ENCODE measurements around the gene LSM3. TPM values are rescaled to one million over a fixed set of nuclear protein-coding genes. Genes with fewer than 3 reads are reported as not detected.

Gene LSM3
- total and polyA plus RNA-seq, 5 donors, result 13.5 to 17.8 (median 16.1) TPM

GRCh38 chr3:14210843-14211594 lies 32.4 kb downstream of the LSM3 start:
- DNase-seq (no peak), ATAC-seq (no peak)
- 77% methylated on average over 4 of the region's 4 CpGs for WGBS
- intact Hi-C loops (cut with DNase I), result no loop called here
- Histone ChIP-seq H3K4me3 (ENCODE audit: low read length) (no peak overlapping the region), H3K27me3 (ENCODE audit: control insufficient read depth, insufficient read depth) (no peaks in the 10 kb centered on the region), H3K9me3 (ENCODE audit: control insufficient read depth, low read length) (no peaks in the 10 kb centered on the region), H3K27ac (ENCODE audit: low read length) (no peak overlapping the region), H3K4me1 (ENCODE audit: control insufficient read depth, insufficient read depth, low read length) (no peaks in the 10 kb centered on the region)

GRCh38 chr3:14211621-14212020 lies 33.0 kb downstream of the LSM3 start:
- Histone ChIP-seq H3K9me3 (ENCODE audit: control insufficient read depth, low read length) (no peaks in the 10 kb centered on the region), H3K4me1 (ENCODE audit: control insufficient read depth, insufficient read depth, low read length) (no peaks in the 10 kb centered on the region), H3K4me3 (ENCODE audit: low read length) (no peak overlapping the region), H3K27me3 (ENCODE audit: control insufficient read depth, insufficient read depth) (no peaks in the 10 kb centered on the region), H3K27ac (ENCODE audit: low read length) (no peak overlapping the region)
- WGBS, result 69% methylated on average over 4 of the region's 4 CpGs
- ATAC-seq (no peak), DNase-seq (no peak)
- intact Hi-C loops (cut with DNase I), result no loop called here

- DNase-seq, result no peak
- Histone ChIP-seq H3K4me3 (ENCODE audit: low read length) (no peak overlapping the region), H3K9me3 (ENCODE audit: control insufficient read depth, low read length) (no peaks in the 10 kb centered on the region), H3K27ac (ENCODE audit: low read length) (no peak overlapping the region), H3K4me1 (ENCODE audit: control insufficient read depth, insufficient read depth, low read length) (no peaks in the 10 kb centered on the region), H3K27me3 (ENCODE audit: control insufficient read depth, insufficient read depth) (no peaks in the 10 kb centered on the region)
- no peak for ATAC-seq
- 93% methylated on average over 3 of the region's 3 CpGs for WGBS
- intact Hi-C loops (cut with DNase I), result no loop called here
These were observed 33.4 kb downstream of the LSM3 start for GRCh38 chr3:14212032-14212431.

GRCh38 chr3:14213066-14213774 lies 34.6 kb downstream of the LSM3 start:
- 92% methylated on average over 7 of the region's 7 CpGs for WGBS
- no peak for ATAC-seq
- DNase-seq, result no peak
- Histone ChIP-seq H3K4me3 (ENCODE audit: low read length) (no peak overlapping the region), H3K9me3 (ENCODE audit: control insufficient read depth, low read length) (no peaks in the 10 kb centered on the region), H3K4me1 (ENCODE audit: control insufficient read depth, insufficient read depth, low read length) (no peaks in the 10 kb centered on the region), H3K27me3 (ENCODE audit: control insufficient read depth, insufficient read depth) (no peaks in the 10 kb centered on the region), H3K27ac (ENCODE audit: low read length) (no peak overlapping the region)
- intact Hi-C loops (cut with DNase I), result no loop called here

- ATAC-seq, result no peak
- WGBS, result 93% methylated on average over 4 of the region's 4 CpGs
- no peak overlapping the region for H3K4me3 ChIP-seq (ENCODE audit: low read length)
- no peaks in the 10 kb centered on the region for H3K4me1 ChIP-seq (ENCODE audit: control insufficient read depth, insufficient read depth, low read length)
- H3K27ac ChIP-seq (ENCODE audit: low read length), result no peak overlapping the region
- intact Hi-C loops (cut with DNase I), result no loop called here
- H3K9me3 ChIP-seq (ENCODE audit: control insufficient read depth, low read length), result no peaks in the 10 kb centered on the region
- no peaks in the 10 kb centered on the region for H3K27me3 ChIP-seq (ENCODE audit: control insufficient read depth, insufficient read depth)
- DNase-seq, result no peak
These were observed 36.1 kb downstream of the LSM3 start for GRCh38 chr3:14214764-14215163.

GRCh38 chr3:14216257-14217048 lies 37.8 kb downstream of the LSM3 start:
- ATAC-seq, result peak; percentile 85
- Histone ChIP-seq H3K27me3 (ENCODE audit: control insufficient read depth, insufficient read depth) (no peaks in the 10 kb centered on the region), H3K4me3 (ENCODE audit: low read length) (peak overlapping the region; percentile 60), H3K9me3 (ENCODE audit: control insufficient read depth, low read length) (no peaks in the 10 kb centered on the region), H3K27ac (ENCODE audit: low read length) (peak overlapping the region; percentile 76), H3K4me1 (ENCODE audit: control insufficient read depth, insufficient read depth, low read length) (no peaks in the 10 kb centered on the region)
- WGBS, result 22% methylated on average over 22 of the region's 22 CpGs
- intact Hi-C loops (cut with DNase I), result no loop called here
- peak; percentile 38 to 81 (median 61) for DNase-seq

- no peak for ATAC-seq
These were observed 39.7 kb downstream of the LSM3 start for GRCh38 chr3:14218355-14218754.

GRCh38 chr3:14220933-14221332 lies 42.3 kb downstream of the LSM3 start:
- Histone ChIP-seq H3K9me3 (ENCODE audit: control insufficient read depth, low read length) (no peaks in the 10 kb centered on the region), H3K27ac (ENCODE audit: low read length) (no peak overlapping the region), H3K27me3 (ENCODE audit: control insufficient read depth, insufficient read depth) (no peaks in the 10 kb centered on the region), H3K4me1 (ENCODE audit: control insufficient read depth, insufficient read depth, low read length) (peaks cover 6% of the 10 kb centered on the region), H3K4me3 (ENCODE audit: low read length) (no peak overlapping the region)
- DNase-seq (no peak), ATAC-seq (no peak)
- intact Hi-C loops (cut with DNase I), result no loop called here
- 90% methylated on average over 1 of the region's 1 CpG for WGBS

More at GRCh38 chr3:14218355-14218754, 39.7 kb downstream of the LSM3 start:
- intact Hi-C loops (cut with DNase I), result no loop called here
- no peak overlapping the region for H3K27ac ChIP-seq (ENCODE audit: low read length)
- no peaks in the 10 kb centered on the region for H3K27me3 ChIP-seq (ENCODE audit: control insufficient read depth, insufficient read depth)
- H3K4me1 ChIP-seq (ENCODE audit: control insufficient read depth, insufficient read depth, low read length), result no peaks in the 10 kb centered on the region
- no peaks in the 10 kb centered on the region for H3K9me3 ChIP-seq (ENCODE audit: control insufficient read depth, low read length)
- no peak overlapping the region for H3K4me3 ChIP-seq (ENCODE audit: low read length)
- no peak for DNase-seq

GRCh38 chr3:14221902-14222301 lies 43.3 kb downstream of the LSM3 start:
- H3K27ac ChIP-seq (ENCODE audit: low read length), result no peak overlapping the region
- DNase-seq, result no peak
- H3K4me3 ChIP-seq (ENCODE audit: low read length), result no peak overlapping the region
- peaks cover 6% of the 10 kb centered on the region for H3K4me1 ChIP-seq (ENCODE audit: control insufficient read depth, insufficient read depth, low read length)
- no peaks in the 10 kb centered on the region for H3K9me3 ChIP-seq (ENCODE audit: control insufficient read depth, low read length)
- WGBS, result 94% methylated on average over 1 of the region's 1 CpG
- no peak for ATAC-seq
- intact Hi-C loops (cut with DNase I), result no loop called here
- H3K27me3 ChIP-seq (ENCODE audit: control insufficient read depth, insufficient read depth), result no peaks in the 10 kb centered on the region

- Histone ChIP-seq H3K27me3 (ENCODE audit: control insufficient read depth, insufficient read depth) (no peaks in the 10 kb centered on the region), H3K4me1 (ENCODE audit: control insufficient read depth, insufficient read depth, low read length) (peaks cover 6% of the 10 kb centered on the region), H3K9me3 (ENCODE audit: control insufficient read depth, low read length) (no peaks in the 10 kb centered on the region), H3K27ac (ENCODE audit: low read length) (no peak overlapping the region), H3K4me3 (ENCODE audit: low read length) (no peak overlapping the region)
- ATAC-seq (no peak), DNase-seq (no peak)
- 30% methylated on average over 1 of the region's 1 CpG for WGBS
- intact Hi-C loops (cut with DNase I), result no loop called here
These were observed 43.8 kb downstream of the LSM3 start for GRCh38 chr3:14222457-14222856.

Data from right cardiac atrium (tissue), 5 donors.